MCF 10A (cell line): ENCODE data around the gene BANF2. TPM values are rescaled to one million over a fixed set of nuclear protein-coding genes. Genes with fewer than 3 reads are reported as not detected.
A peak's percentile ranks its signal among the peaks of the same experiment; 100 is the strongest.

Experiments
- BruUV-seq: library from RNA; stranded (reverse); fragments of 400-500 nt; replicated peaks from 2 replicates; lab custom pipeline; 2021; lab: Mats Ljungman, UMichigan
- CTCF ChIA-PET: fragments of 300-600 bp; sonication (Branson Sonifier 250); formaldehyde crosslinking; extraction: SDS; loops from one replicate; lab custom pipeline; 2021; ENCODE audit warnings: antibody characterized with exemption, inconsistent platforms; lab: Yijun Ruan, JAX
- POLR2A ChIA-PET: fragments of 300-600, 350-650 bp; sonication (Branson Sonifier 250); formaldehyde crosslinking; extraction: SDS; loops from one replicate; lab custom pipeline; 2020; ENCODE audit warnings: antibody characterized with exemption, inconsistent platforms; lab: Yijun Ruan, JAX
- DNase-seq: peaks from one replicate; pipeline ENCODE4 v3.0.0-alpha.2; 2018; ENCODE audit not compliant: unreplicated experiment
- H3K27ac Mint-ChIP-seq: one replicate; pipeline ENCODE4 v1.8.0; 2022; ENCODE audit warnings: mild to moderate bottlenecking, low read depth, mixed read lengths; ENCODE audit not compliant: unreplicated experiment
- H3K27me3 Mint-ChIP-seq: one replicate; pipeline ENCODE4 v1.8.0; 2022; ENCODE audit warnings: mixed read lengths; ENCODE audit not compliant: insufficient read depth, unreplicated experiment
- H3K36me3 Mint-ChIP-seq: one replicate; pipeline ENCODE4 v1.8.0; 2022; ENCODE audit warnings: mild to moderate bottlenecking, moderate library complexity, mixed read lengths; ENCODE audit not compliant: insufficient read depth, unreplicated experiment
- H3K4me1 Mint-ChIP-seq: one replicate; pipeline ENCODE4 v1.8.0; 2022; ENCODE audit warnings: mixed read lengths; ENCODE audit not compliant: insufficient read depth, unreplicated experiment
- H3K4me3 Mint-ChIP-seq: one replicate; pipeline ENCODE4 v1.8.0; 2022; ENCODE audit warnings: mild to moderate bottlenecking, moderate library complexity, mixed read lengths; ENCODE audit not compliant: unreplicated experiment
- H3K9me3 Mint-ChIP-seq: one replicate; pipeline ENCODE4 v1.8.0; 2022; ENCODE audit warnings: mixed read lengths; ENCODE audit not compliant: unreplicated experiment
- CTCF ChIP-seq: fragments of 200-600 bp; IDR thresholded peaks from one replicate; pipeline ENCODE4 v1.8.0; 2022; ENCODE audit warnings: antibody characterized with exemption, mild to moderate bottlenecking; ENCODE audit not compliant: unreplicated experiment
- intact Hi-C: fragments of 100-400 bp; cut with micrococcal nuclease; formaldehyde crosslinking; loops from 2 replicates; pipeline ENCODE4 v1.14.1; 2022
- total RNA-seq: library from RNA; stranded (reverse); gene quantifications from 2 replicates; pipeline ENCODE4 v1.2.3, GENCODE V29; 2022

The BANF2 gene
- total RNA-seq, 1 experiment from 2014 or later, result not detected

- Mint-ChIP-seq H3K27me3 (peaks cover 4% of the 10 kb centered on the region), H3K4me3 (no peak overlapping the region), H3K27ac (no peak overlapping the region), H3K36me3 (no peaks in the 10 kb centered on the region), H3K4me1 (peaks cover 10% of the 10 kb centered on the region), H3K9me3 (no peaks in the 10 kb centered on the region)
- peak; percentile 73 for DNase-seq
- no peak for TF ChIP-seq CTCF
- no TSS peak for BruUV-seq
- CTCF ChIA-PET, result interaction anchor here (0.6 to 1.5 kb wide), 5 partner anchors 9 to 149 kb away, joined by 3 to 4 read pairs (median 3); no protein-coding TSS in a partner anchor
- POLR2A ChIA-PET, result interaction anchor here (0.6 to 2.4 kb wide), 3 partner anchors 9 to 66 kb away, joined by 4 to 7 read pairs (median 5); partner anchors contain the start of gene RRBP1
- intact Hi-C loops, result no loop called here
Observed at GRCh38 chr20:17747431-17747846, 47.7 kb downstream of the BANF2 start.

- ChIA-PET CTCF (interaction anchor here (0.7 to 1.1 kb wide), 3 partner anchors 60 to 244 kb away, joined by 3 to 4 read pairs (median 4); no protein-coding TSS in a partner anchor), POLR2A (interaction anchor here (1.0 to 2.4 kb wide), 3 partner anchors 10 to 65 kb away, joined by 4 to 7 read pairs (median 4); no protein-coding TSS in a partner anchor)
- no peak overlapping the region for H3K27ac Mint-ChIP-seq
- H3K4me3 Mint-ChIP-seq, result no peak overlapping the region
- no peak for DNase-seq
- H3K4me1 Mint-ChIP-seq, result peaks cover 10% of the 10 kb centered on the region
- no TSS peak for BruUV-seq
- peaks cover 12% of the 10 kb centered on the region for H3K27me3 Mint-ChIP-seq
- TF ChIP-seq CTCF, result no peak
- no peaks in the 10 kb centered on the region for H3K36me3 Mint-ChIP-seq
- intact Hi-C loops, result no loop called here
- H3K9me3 Mint-ChIP-seq, result no peaks in the 10 kb centered on the region
Observed at GRCh38 chr20:17748279-17748678, 48.5 kb downstream of the BANF2 start.

GRCh38 chr20:17749626-17749977 is 49.8 kb downstream of the BANF2 start:
- Mint-ChIP-seq H3K36me3 (no peaks in the 10 kb centered on the region), H3K27ac (no peak overlapping the region), H3K9me3 (no peaks in the 10 kb centered on the region), H3K4me3 (no peak overlapping the region), H3K27me3 (peaks cover 26% of the 10 kb centered on the region), H3K4me1 (peaks cover 10% of the 10 kb centered on the region)
- ChIA-PET POLR2A (interaction anchor here (0.6 to 2.4 kb wide), 6 partner anchors 11 to 191 kb away, joined by 3 to 7 read pairs (median 4); no protein-coding TSS in a partner anchor), CTCF (no interaction called here)
- no TSS peak for BruUV-seq
- TF ChIP-seq CTCF, result no peak
- DNase-seq, result no peak
- intact Hi-C loops, result no loop called here

GRCh38 chr20:17749978-17750721 is 50.4 kb downstream of the BANF2 start:
- intact Hi-C loops, result no loop called here
- DNase-seq, result no peak
- no peak for TF ChIP-seq CTCF
- H3K4me1 Mint-ChIP-seq, result peaks cover 10% of the 10 kb centered on the region
- H3K27ac Mint-ChIP-seq, result no peak overlapping the region
- no peak overlapping the region for H3K4me3 Mint-ChIP-seq
- no peaks in the 10 kb centered on the region for H3K9me3 Mint-ChIP-seq
- ChIA-PET POLR2A (interaction anchor here (0.6 to 1.4 kb wide), 2 partner anchors 22 to 192 kb away, joined by 4 read pairs; no protein-coding TSS in a partner anchor), CTCF (no interaction called here)
- BruUV-seq, result no TSS peak
- H3K27me3 Mint-ChIP-seq, result peaks cover 31% of the 10 kb centered on the region
- H3K36me3 Mint-ChIP-seq, result no peaks in the 10 kb centered on the region
